GM21526 (cell line): ENCODE data around the gene XAB2.

Experiments
- ATAC-seq: cut with Tn5 transposase; IDR thresholded peaks from one replicate; pipeline ENCODE4 v1.9.1; 2021; ENCODE audit warnings: moderate library complexity; ENCODE audit not compliant: unreplicated experiment, low FRiP score

XAB2 gene

GRCh38 chr19:7614859-7615741 is 14.2 kb downstream of the XAB2 start:
- no peak for ATAC-seq

- ATAC-seq, result no peak
Observed at GRCh38 chr19:7612282-7613274, 16.8 kb downstream of the XAB2 start.

GRCh38 chr19:7611541-7612279 is 17.6 kb downstream of the XAB2 start:
- no peak for ATAC-seq

GRCh38 chr19:7610491-7611240 is 18.7 kb downstream of the XAB2 start:
- no peak for ATAC-seq

GRCh38 chr19:7607874-7608560 is 21.3 kb downstream of the XAB2 start:
- no peak for ATAC-seq

- ATAC-seq, result no peak
Observed at GRCh38 chr19:7607212-7607873, 22.0 kb downstream of the XAB2 start.

- no peak for ATAC-seq
Observed at GRCh38 chr19:7606289-7606688, 23.1 kb downstream of the XAB2 start.

- ATAC-seq, result no peak
Observed at GRCh38 chr19:7605490-7606222, 23.7 kb downstream of the XAB2 start.

GRCh38 chr19:7603919-7604318 is 25.4 kb downstream of the XAB2 start:
- no peak for ATAC-seq

- no peak for ATAC-seq
Observed at GRCh38 chr19:7602935-7603497, 26.3 kb downstream of the XAB2 start.

GRCh38 chr19:7602240-7602934 is 27.0 kb downstream of the XAB2 start:
- no peak for ATAC-seq

- ATAC-seq, result no peak
Observed at GRCh38 chr19:7600721-7601120, 28.6 kb downstream of the XAB2 start.

GRCh38 chr19:7598180-7598579 is 31.2 kb downstream of the XAB2 start:
- no peak for ATAC-seq

- ATAC-seq, result no peak
Observed at GRCh38 chr19:7597689-7598088, 31.7 kb downstream of the XAB2 start.

- no peak for ATAC-seq
Observed at GRCh38 chr19:7596211-7596937, 33.0 kb downstream of the XAB2 start.

GRCh38 chr19:7595466-7596133 is 33.7 kb downstream of the XAB2 start, which contains the start of gene CAMSAP3:
TSS of gene CAMSAP3 (plus strand) at chr19:7595863. CDS start at chr19:7596003, 140 bp downstream.
- no peak for ATAC-seq
